NOMO-1 treated with dmso at 0.1 percent for 144 hours (cell line): ENCODE results near the gene MUC4.
"Not testable (repeated sequence)": the region's sequence is repeated elsewhere in the genome, so short reads cannot be mapped to it uniquely, and the experiment has no call there.

Source experiments
- DNase-seq: peaks from one replicate; lab custom pipeline; 2025; ENCODE audit not compliant: unreplicated experiment; lab: John Stamatoyannopoulos, UW

The MUC4 gene

GRCh38 chr3:195785781-195786405 is 25.8 kb downstream of the MUC4 start:
- DNase-seq = not testable (repeated sequence)

- not testable (repeated sequence) for DNase-seq
These were observed 27.7 kb downstream of the MUC4 start for GRCh38 chr3:195784031-195784430.

GRCh38 chr3:195781236-195781635 is 30.5 kb downstream of the MUC4 start:
- not testable (repeated sequence) for DNase-seq

- DNase-seq = no peak
These were observed 33.8 kb downstream of the MUC4 start for GRCh38 chr3:195777975-195778374.

GRCh38 chr3:195774917-195775316 is 36.8 kb downstream of the MUC4 start:
- DNase-seq = peak; percentile 5

- no peak for DNase-seq
These were observed 37.7 kb downstream of the MUC4 start for GRCh38 chr3:195773956-195774537.

GRCh38 chr3:195771646-195772300 is 40.0 kb downstream of the MUC4 start:
- no peak for DNase-seq

- DNase-seq = not testable (repeated sequence)
These were observed 40.7 kb downstream of the MUC4 start for GRCh38 chr3:195770841-195771645.

- no peak for DNase-seq
These were observed 41.5 kb downstream of the MUC4 start for GRCh38 chr3:195770081-195770840.

- no peak for DNase-seq
These were observed 42.2 kb downstream of the MUC4 start for GRCh38 chr3:195769551-195769950.

- no peak for DNase-seq
These were observed 42.9 kb downstream of the MUC4 start for GRCh38 chr3:195768831-195769303.

GRCh38 chr3:195768414-195768813 is 43.3 kb downstream of the MUC4 start:
- DNase-seq = no peak

- no peak for DNase-seq
These were observed 43.9 kb downstream of the MUC4 start for GRCh38 chr3:195767792-195768191.

- DNase-seq = no peak
These were observed 45.1 kb downstream of the MUC4 start for GRCh38 chr3:195766671-195767070.

- DNase-seq = no peak
These were observed 46.6 kb downstream of the MUC4 start for GRCh38 chr3:195764961-195765706.

GRCh38 chr3:195763843-195764825 is 47.6 kb downstream of the MUC4 start:
- DNase-seq = no peak

GRCh38 chr3:195763076-195763830 is 48.5 kb downstream of the MUC4 start:
- no peak for DNase-seq

GRCh38 chr3:195762611-195763010 is 49.1 kb downstream of the MUC4 start:
- no peak for DNase-seq
